Brain microvascular endothelial cell (primary cell): ENCODE measurements around the gene STX2.

ENCODE experiments used
- DNase-seq: peaks from one replicate; pipeline ENCODE4 v3.0.0-alpha.2; 2020
- H3K27ac ChIP-seq: fragments of 250-450 bp; sonication (Bioruptor Pico); 2 replicates; pipeline ENCODE4 v1.5.1; 2020; ENCODE audit warnings: mild to moderate bottlenecking, moderate library complexity
- H3K27me3 ChIP-seq: fragments of 250-450 bp; sonication (Bioruptor Pico); replicated peaks from 2 replicates; pipeline ENCODE4 v1.5.1; 2020; ENCODE audit warnings: mild to moderate bottlenecking
- H3K36me3 ChIP-seq: fragments of 250-450 bp; sonication (Bioruptor Pico); replicated peaks from 2 replicates; pipeline ENCODE4 v1.5.1; 2020; ENCODE audit warnings: mild to moderate bottlenecking
- H3K4me3 ChIP-seq: 2 replicates; pipeline ENCODE4 v1.5.1; 2011; ENCODE audit warnings: low read depth, mild to moderate bottlenecking, control low read depth, low read length, moderate library complexity
- in situ Hi-C: cut with HindIII; loops from 2 replicates; pipeline ENCODE4 v1.10.0; 2017; ENCODE audit warnings: low sequenced_read_pairs, low pct_ligation_motif_present
- TF ChIP-seq, protein P1 (sequence below): IDR thresholded peaks from 2 replicates; pipeline ENCODE4 v1.5.1; 2011; ENCODE audit warnings: low read depth, mild to moderate bottlenecking, moderate library complexity, low read length, control low read depth, inconsistent platforms; ENCODE audit errors: missing control alignments

STX2 gene

DNA sequence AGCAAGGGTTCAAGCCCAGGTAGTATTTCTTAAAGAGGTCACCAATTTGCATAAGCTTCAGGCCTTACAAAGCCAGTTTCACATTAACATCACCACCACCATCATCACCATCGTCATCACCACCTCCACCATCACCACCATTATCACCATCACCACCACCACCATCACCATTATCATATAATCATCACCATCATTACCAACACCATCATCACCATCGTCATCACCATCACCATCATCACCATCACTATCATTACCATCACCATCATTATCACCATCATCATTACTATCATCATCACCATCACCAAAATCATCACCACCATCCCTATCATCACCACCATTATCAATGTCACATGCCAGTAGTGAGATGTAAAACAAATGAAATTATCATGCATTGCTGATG lies 72.6 kb downstream of the STX2 start:
- TF ChIP-seq, protein P1, sequence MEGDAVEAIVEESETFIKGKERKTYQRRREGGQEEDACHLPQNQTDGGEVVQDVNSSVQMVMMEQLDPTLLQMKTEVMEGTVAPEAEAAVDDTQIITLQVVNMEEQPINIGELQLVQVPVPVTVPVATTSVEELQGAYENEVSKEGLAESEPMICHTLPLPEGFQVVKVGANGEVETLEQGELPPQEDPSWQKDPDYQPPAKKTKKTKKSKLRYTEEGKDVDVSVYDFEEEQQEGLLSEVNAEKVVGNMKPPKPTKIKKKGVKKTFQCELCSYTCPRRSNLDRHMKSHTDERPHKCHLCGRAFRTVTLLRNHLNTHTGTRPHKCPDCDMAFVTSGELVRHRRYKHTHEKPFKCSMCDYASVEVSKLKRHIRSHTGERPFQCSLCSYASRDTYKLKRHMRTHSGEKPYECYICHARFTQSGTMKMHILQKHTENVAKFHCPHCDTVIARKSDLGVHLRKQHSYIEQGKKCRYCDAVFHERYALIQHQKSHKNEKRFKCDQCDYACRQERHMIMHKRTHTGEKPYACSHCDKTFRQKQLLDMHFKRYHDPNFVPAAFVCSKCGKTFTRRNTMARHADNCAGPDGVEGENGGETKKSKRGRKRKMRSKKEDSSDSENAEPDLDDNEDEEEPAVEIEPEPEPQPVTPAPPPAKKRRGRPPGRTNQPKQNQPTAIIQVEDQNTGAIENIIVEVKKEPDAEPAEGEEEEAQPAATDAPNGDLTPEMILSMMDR, result no peak
- Histone ChIP-seq H3K36me3 (no peaks in the 10 kb centered on the region), H3K27me3 (no peaks in the 10 kb centered on the region), H3K4me3 (no peak overlapping the region), H3K27ac (no peak overlapping the region)
- in situ Hi-C loops, result no loop called here
- no peak for DNase-seq

DNA sequence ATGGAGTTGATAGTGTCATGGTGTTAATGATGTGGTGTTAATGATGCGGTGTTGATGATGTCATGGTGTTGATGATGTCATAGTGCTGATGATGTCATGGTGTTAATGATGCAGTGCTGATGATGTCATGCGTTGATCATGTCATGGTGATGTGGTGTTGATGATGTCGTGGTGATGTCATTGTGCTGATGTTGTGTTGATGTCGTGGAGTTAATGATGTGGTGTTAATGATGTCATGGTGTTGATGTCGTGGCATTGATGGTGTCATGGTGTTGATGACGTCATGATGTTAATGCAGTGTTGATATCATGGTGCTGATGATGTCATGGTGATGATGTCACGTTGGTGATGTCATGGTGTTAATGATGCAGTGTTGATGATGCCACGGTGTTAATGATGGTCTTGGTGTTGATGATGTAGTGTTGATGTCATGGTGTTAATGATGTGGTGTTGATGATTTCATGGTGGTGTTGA lies 73.8 kb downstream of the STX2 start:
- in situ Hi-C loops, result no loop called here
- DNase-seq, result no peak
- Histone ChIP-seq H3K27ac (no peak overlapping the region), H3K4me3 (no peak overlapping the region), H3K36me3 (no peaks in the 10 kb centered on the region), H3K27me3 (no peaks in the 10 kb centered on the region)
- TF ChIP-seq, protein P1, result no peak

DNA sequence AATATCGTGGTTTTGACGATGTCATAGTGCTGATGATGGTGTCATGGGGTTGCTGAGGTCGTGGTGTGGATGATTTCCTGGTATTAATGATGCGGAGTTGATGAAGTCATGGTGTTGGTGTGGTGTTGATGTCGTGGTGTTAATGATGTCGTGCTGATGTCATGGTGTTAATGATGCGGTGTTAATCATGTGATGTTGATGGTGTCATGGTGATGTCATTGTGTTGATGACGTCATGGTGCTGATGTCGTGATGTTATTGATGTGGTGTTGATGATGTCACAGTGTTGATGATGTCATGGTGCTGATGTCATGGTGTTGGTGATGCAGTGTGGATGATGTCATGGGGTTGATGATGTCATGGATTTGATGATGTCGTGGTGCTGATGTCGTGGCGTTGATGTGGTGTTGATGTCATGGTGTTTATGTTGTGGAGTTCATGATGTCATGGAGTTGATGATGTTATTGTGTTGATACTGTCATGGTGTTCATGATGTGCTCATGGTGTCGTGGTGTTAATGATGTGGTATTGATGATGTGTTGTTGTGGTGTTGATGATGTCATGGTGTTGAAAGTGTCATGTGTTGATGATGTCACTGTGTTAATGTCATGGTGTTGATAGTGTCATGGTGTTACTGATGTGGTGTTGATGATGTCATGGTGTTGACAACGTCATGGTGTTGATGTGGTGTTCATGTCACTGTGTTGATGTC lies 74.4 kb downstream of the STX2 start:
- Histone ChIP-seq H3K36me3 (no peaks in the 10 kb centered on the region), H3K4me3 (no peak overlapping the region), H3K27me3 (no peaks in the 10 kb centered on the region), H3K27ac (no peak overlapping the region)
- in situ Hi-C loops, result no loop called here
- TF ChIP-seq, protein P1, result no peak
- DNase-seq, result peak; percentile 11

DNA sequence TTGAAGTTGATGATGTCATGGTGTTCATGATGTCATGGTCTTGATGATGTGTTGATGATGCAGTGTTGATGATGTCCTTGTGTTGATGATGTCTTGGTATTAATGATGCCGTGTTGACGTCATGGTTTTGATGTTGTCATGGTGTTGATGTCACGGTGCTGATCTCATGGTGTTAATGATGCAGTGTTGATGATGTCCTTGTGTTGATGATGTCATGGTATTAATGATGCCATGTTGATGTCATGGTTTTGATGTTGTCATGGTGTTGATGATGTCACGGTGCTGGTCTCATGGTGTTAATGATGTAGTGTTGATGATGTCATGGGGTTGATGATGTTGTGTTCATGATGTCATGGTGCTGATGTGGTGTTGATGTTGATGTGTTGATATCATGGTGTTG lies 75.0 kb downstream of the STX2 start:
- in situ Hi-C loops, result no loop called here
- TF ChIP-seq, protein P1, result no peak

DNA sequence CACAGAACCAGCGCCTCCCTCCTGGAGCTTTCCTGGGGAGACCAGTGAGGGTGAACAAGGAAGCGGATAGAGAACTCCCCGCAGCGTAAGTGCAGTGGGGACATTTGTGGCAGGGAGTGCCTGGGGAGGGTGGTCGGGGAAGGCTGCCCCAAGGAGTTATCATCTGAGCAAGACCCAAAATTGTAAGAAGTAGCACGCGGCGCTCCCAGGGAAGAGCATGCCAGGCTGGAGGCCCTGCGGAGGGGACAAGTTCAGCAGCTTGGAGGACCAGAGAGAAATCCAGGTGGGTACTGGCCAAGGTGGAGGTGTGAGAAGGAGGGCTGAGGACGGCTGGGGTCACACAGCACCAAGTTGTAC lies 76.8 kb downstream of the STX2 start:
- H3K4me3 ChIP-seq, result no peak overlapping the region
- in situ Hi-C loops, result no loop called here
- no peak for DNase-seq
- H3K36me3 ChIP-seq, result no peaks in the 10 kb centered on the region
- TF ChIP-seq, protein P1, result no peak
- no peak overlapping the region for H3K27ac ChIP-seq
- no peaks in the 10 kb centered on the region for H3K27me3 ChIP-seq

More for the DNA sequence above, 75.0 kb downstream of the STX2 start:
- H3K27ac ChIP-seq, result no peak overlapping the region
- no peak for DNase-seq
- H3K36me3 ChIP-seq, result no peaks in the 10 kb centered on the region
- no peak overlapping the region for H3K4me3 ChIP-seq
- H3K27me3 ChIP-seq, result no peaks in the 10 kb centered on the region

DNA sequence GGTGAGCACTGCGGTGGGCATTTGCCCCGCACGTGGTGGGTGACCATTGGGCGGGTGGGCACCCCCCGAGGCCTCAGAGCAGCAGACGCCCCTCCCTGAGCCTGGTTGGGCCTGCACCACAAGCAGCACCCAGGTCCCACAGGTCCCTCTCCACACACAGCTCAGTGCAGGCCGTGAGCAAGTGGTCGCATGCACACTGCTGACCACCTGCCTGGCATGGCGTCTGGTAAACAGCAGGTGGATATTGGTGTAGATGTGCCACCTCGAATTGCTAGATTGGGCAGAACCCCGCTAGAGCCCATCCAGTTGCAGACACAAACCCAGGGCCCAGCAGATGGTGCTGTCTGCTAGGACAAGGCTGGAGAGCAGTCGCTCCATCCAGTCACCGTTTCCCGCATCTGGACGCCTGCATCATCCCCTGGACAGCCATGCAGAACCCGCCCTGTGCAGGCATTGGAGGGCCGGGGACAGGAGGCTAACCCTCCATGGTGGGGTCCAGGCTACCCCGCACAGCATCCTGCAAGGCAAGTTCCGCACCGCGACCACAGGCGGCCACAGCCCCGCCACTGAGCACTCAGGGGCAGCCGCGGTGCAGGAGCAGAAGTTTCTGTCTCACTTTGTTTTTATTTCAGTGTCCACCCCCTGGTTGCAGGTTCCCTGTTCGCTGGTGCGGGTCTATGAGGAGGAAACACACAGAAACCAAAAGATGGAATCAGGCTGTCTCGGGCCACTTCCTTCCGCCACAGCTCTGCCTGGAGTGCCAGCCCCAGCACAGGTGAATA lies 77.3 kb downstream of the STX2 start:
- peak; percentile 53 for DNase-seq
- no peaks in the 10 kb centered on the region for H3K36me3 ChIP-seq
- TF ChIP-seq, protein P1, result peak; percentile 75
- H3K4me3 ChIP-seq, result no peak overlapping the region
- no peaks in the 10 kb centered on the region for H3K27me3 ChIP-seq
- no peak overlapping the region for H3K27ac ChIP-seq
- in situ Hi-C loops, result no loop called here
